ENCODE data around the gene JPH3. TPM values are rescaled to one million over a fixed set of nuclear protein-coding genes. Genes with fewer than 3 reads are reported as not detected.

Gene JPH3
- total RNA-seq, 1 experiment from 2014 or later: 39.0 TPM

DNA sequence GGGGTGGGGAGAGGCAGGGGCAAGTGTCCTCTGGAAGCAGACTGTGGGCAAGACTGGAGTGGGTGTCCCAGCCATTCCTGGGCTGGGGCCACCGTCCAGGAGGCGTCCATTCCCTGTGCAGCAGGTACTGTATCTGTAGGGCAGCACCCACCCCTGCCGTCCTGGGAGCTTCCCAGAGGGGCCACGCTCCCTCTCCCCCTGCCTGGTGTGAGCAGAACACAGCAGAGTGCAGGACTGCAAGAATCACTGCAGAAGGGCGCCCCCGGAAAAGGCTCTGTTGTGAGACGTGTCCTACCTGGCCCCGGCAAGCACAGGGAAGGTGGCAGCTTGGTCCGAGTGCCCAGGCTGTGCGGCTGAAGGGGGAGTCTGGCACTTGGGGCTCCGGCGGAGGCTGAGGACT, 93.2 kb downstream of the JPH3 start:
- no peak for ATAC-seq
- no peaks in the 10 kb centered on the region for H3K9me3 Mint-ChIP-seq
- TF ChIP-seq, protein P1, sequence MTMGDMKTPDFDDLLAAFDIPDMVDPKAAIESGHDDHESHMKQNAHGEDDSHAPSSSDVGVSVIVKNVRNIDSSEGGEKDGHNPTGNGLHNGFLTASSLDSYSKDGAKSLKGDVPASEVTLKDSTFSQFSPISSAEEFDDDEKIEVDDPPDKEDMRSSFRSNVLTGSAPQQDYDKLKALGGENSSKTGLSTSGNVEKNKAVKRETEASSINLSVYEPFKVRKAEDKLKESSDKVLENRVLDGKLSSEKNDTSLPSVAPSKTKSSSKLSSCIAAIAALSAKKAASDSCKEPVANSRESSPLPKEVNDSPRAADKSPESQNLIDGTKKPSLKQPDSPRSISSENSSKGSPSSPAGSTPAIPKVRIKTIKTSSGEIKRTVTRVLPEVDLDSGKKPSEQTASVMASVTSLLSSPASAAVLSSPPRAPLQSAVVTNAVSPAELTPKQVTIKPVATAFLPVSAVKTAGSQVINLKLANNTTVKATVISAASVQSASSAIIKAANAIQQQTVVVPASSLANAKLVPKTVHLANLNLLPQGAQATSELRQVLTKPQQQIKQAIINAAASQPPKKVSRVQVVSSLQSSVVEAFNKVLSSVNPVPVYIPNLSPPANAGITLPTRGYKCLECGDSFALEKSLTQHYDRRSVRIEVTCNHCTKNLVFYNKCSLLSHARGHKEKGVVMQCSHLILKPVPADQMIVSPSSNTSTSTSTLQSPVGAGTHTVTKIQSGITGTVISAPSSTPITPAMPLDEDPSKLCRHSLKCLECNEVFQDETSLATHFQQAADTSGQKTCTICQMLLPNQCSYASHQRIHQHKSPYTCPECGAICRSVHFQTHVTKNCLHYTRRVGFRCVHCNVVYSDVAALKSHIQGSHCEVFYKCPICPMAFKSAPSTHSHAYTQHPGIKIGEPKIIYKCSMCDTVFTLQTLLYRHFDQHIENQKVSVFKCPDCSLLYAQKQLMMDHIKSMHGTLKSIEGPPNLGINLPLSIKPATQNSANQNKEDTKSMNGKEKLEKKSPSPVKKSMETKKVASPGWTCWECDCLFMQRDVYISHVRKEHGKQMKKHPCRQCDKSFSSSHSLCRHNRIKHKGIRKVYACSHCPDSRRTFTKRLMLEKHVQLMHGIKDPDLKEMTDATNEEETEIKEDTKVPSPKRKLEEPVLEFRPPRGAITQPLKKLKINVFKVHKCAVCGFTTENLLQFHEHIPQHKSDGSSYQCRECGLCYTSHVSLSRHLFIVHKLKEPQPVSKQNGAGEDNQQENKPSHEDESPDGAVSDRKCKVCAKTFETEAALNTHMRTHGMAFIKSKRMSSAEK (CRISPR knock-in tag; IDR thresholded peaks at IDR 0.05; ENCODE audit: borderline replicate concordance): no peak
- TF ChIP-seq HMGXB4 (CRISPR knock-in tag; IDR thresholded peaks at IDR 0.05): no peak
- H3K36me3 Mint-ChIP-seq: peaks cover 15% of the 10 kb centered on the region
- no peaks in the 10 kb centered on the region for H3K27me3 Mint-ChIP-seq (ENCODE audit: low read depth)
- POLR2A ChIA-PET: no interaction called here
- no peaks in the 10 kb centered on the region for H3K4me1 Mint-ChIP-seq
- DNase-seq (ENCODE audit: low spot score): no peak
- H3K27ac Mint-ChIP-seq: no peak overlapping the region
- H3K4me3 Mint-ChIP-seq: no peak overlapping the region
- CTCF ChIA-PET: interaction anchor here (1.2 kb wide), 1 partner anchor 59 kb away, joined by 4 read pairs; no protein-coding TSS in a partner anchor

GRCh38 chr16:87696726-87697125, 94.4 kb downstream of the JPH3 start:
- ChIA-PET CTCF (interaction anchor here (0.7 to 1.2 kb wide), 2 partner anchors 60 to 125 kb away, joined by 3 to 4 read pairs; no protein-coding TSS in a partner anchor), POLR2A (interaction anchor here (0.5 kb wide), 1 partner anchor 229 kb away, joined by 3 read pairs; no protein-coding TSS in a partner anchor)
- no peaks in the 10 kb centered on the region for H3K9me3 Mint-ChIP-seq
- H3K36me3 Mint-ChIP-seq: peaks cover 15% of the 10 kb centered on the region
- ATAC-seq (no peak), DNase-seq (ENCODE audit: low spot score) (no peak)
- no peaks in the 10 kb centered on the region for H3K4me1 Mint-ChIP-seq
- TF ChIP-seq, protein P2, sequence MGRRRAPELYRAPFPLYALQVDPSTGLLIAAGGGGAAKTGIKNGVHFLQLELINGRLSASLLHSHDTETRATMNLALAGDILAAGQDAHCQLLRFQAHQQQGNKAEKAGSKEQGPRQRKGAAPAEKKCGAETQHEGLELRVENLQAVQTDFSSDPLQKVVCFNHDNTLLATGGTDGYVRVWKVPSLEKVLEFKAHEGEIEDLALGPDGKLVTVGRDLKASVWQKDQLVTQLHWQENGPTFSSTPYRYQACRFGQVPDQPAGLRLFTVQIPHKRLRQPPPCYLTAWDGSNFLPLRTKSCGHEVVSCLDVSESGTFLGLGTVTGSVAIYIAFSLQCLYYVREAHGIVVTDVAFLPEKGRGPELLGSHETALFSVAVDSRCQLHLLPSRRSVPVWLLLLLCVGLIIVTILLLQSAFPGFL (CRISPR knock-in tag; IDR thresholded peaks at IDR 0.05; ENCODE audit: borderline replicate concordance): no peak
- TF ChIP-seq, protein P3, sequence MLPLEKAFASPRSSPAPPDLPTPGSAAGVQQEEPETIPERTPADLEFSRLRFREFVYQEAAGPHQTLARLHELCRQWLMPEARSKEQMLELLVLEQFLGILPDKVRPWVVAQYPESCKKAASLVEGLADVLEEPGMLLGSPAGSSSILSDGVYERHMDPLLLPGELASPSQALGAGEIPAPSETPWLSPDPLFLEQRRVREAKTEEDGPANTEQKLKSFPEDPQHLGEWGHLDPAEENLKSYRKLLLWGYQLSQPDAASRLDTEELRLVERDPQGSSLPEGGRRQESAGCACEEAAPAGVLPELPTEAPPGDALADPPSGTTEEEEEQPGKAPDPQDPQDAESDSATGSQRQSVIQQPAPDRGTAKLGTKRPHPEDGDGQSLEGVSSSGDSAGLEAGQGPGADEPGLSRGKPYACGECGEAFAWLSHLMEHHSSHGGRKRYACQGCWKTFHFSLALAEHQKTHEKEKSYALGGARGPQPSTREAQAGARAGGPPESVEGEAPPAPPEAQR (CRISPR knock-in tag; IDR thresholded peaks at IDR 0.05): no peak
- no peak for TF ChIP-seq ETV6 (CRISPR knock-in tag; IDR thresholded peaks at IDR 0.05)
- TF ChIP-seq, protein P1 (CRISPR knock-in tag; IDR thresholded peaks at IDR 0.05; ENCODE audit: borderline replicate concordance): no peak
- no peak overlapping the region for H3K4me3 Mint-ChIP-seq
- 0 out of 2 replicates have a peak overlapping the region, but pooled peaks have one; percentile 68 for H3K27ac Mint-ChIP-seq
- H3K27me3 Mint-ChIP-seq (ENCODE audit: low read depth): no peaks in the 10 kb centered on the region

DNA sequence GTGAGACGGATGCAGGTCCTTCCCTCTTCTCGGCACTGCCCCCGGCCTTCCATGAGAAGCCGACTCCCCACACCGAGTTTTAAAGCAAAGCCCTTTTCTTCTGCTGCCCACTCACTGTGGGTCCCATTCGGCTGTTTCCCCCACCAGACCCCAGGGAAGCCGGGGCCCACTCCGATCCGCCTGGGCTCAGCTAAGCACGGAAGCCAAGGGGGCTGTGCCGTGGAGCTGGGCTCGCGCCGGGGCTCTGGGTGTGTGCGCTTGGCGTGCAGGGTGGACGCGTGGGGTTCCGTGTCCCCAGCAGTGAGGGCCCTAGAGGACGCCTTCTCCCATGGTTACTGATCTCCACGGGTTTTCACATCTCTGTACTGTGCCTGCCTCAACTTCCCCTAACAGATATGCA, 94.9 kb downstream of the JPH3 start:
- Mint-ChIP-seq H3K9me3 (no peaks in the 10 kb centered on the region), H3K4me3 (no peak overlapping the region), H3K27ac (no peak overlapping the region), H3K4me1 (no peaks in the 10 kb centered on the region), H3K27me3 (ENCODE audit: low read depth) (no peaks in the 10 kb centered on the region), H3K36me3 (peaks cover 15% of the 10 kb centered on the region)
- POLR2A ChIA-PET: no interaction called here
- DNase-seq (ENCODE audit: low spot score): no peak
- ATAC-seq: no peak
- CTCF ChIA-PET: no interaction called here
- TF ChIP-seq PRDM15 (CRISPR knock-in tag; IDR thresholded peaks at IDR 0.05) (no peak), JAZF1 (CRISPR knock-in tag; IDR thresholded peaks at IDR 0.05) (no peak), OVOL2 (CRISPR knock-in tag; IDR thresholded peaks at IDR 0.05; ENCODE audit: borderline replicate concordance) (no peak), FOXJ3 (CRISPR knock-in tag; IDR thresholded peaks at IDR 0.05; ENCODE audit: borderline replicate concordance) (no peak), JUN (CRISPR knock-in tag; IDR thresholded peaks at IDR 0.05) (no peak), ZNF671 (CRISPR knock-in tag; IDR thresholded peaks at IDR 0.05) (no peak), TEAD1 (CRISPR knock-in tag; IDR thresholded peaks at IDR 0.05) (no peak), SP1 (CRISPR knock-in tag; conservative IDR thresholded peaks at IDR 0.05) (no peak)
